ENCODE measurements around the gene ABHD16A. TPM values are rescaled to one million over a fixed set of nuclear protein-coding genes. Genes with fewer than 3 reads are reported as not detected.
A peak's percentile ranks its signal among the peaks of the same experiment; 100 is the strongest.

Gene ABHD16A
- total RNA-seq, 2 experiments from 2014 or later, result 20.9 to 25.1 TPM

DNA sequence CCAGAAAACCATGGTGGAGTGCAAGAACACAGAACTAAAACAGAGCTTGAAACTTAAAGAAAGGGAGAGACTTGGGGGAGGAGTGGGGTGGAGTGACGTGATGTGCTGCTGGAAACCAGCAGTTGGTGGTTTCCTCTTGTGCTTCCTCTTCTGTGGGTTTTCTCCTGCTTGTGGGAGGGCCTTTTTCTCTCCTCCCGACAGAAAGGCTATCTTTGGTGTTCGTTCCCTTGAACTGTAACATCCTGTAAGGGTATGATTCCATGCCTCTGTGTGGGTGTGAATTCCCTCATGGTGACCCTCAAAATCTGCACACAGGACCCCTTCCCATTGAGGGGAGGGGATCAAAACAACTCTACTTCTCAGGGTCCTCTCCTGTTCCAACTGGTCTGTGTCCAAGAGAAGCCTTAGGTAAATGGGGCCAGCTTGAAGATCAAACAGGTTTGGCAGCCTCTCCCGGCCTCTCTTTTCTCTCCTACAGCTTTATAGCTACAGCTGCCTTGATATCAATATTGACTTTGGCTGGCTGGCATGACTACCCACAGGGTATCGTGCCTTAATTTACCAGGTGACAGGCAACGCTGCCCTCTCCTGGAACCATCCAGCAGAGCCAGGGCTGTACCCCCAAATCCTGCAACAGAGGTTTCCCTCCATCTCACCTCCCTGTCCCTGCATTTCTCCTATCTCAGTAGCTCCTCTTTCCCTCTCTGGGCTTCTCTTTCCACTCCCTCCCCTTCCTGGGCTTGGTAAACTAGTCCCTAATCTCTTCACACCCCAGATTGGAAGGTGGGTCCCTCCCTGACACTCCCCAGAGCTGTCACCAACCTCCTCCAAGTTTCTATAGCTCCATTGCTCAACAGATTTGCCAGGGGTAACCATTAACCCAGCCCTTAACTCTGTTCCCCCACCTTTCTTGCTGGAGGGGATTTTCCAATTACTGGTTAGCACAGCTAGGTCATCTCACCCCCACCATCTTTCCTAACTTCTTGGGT lies 35.2 kb upstream of the ABHD16A start:
- intact Hi-C loops (cut with DNase I, micrococcal nuclease), result loop anchor here (1.0 to 10.0 kb wide), 17 partner anchors 9 to 1467 kb away; partner anchors contain the start of genes LY6G5C (in 2 of the 2), PRRC2A (in 2 of the 2), ABHD16A (in 1 of the 2) and AGPAT1 (in 1 of the 2)
- Mint-ChIP-seq H3K4me3 (peak overlapping the region; percentile 96), H3K27me3 (no peaks in the 10 kb centered on the region), H3K27ac (peak overlapping the region; percentile 89), H3K9me3 (ENCODE audit: low read depth) (no peaks in the 10 kb centered on the region), H3K36me3 (ENCODE audit: low read depth) (peaks cover 60% of the 10 kb centered on the region), H3K4me1 (peaks cover 61% of the 10 kb centered on the region)
- ATAC-seq (peak; percentile 20), DNase-seq (peak; percentile 82)
- ChIA-PET CTCF (interaction anchor here (0.5 to 3.3 kb wide), 18 partner anchors 9 to 190 kb away, joined by 3 to 15 read pairs (median 4); partner anchors contain the start of genes ABHD16A, BAG6, DDAH2 and HSPA1B), POLR2A (interaction anchor here (0.6 to 2.1 kb wide), 13 partner anchors 15 to 233 kb away, joined by 3 to 10 read pairs (median 3); partner anchors contain the start of genes ABHD16A, DDX39B, DXO and NEU1)

- CTCF ChIA-PET, result interaction anchor here (0.6 to 3.3 kb wide), 14 partner anchors 8 to 1468 kb away, joined by 3 to 15 read pairs (median 4); partner anchors contain the start of genes ABHD16A, BAG6, DDAH2 and HSPA1B
Observed at GRCh38 chr6:31737315-31737990, 34.3 kb upstream of the ABHD16A start.

GRCh38 chr6:31736768-31737314 lies 33.7 kb upstream of the ABHD16A start:
- Mint-ChIP-seq H3K4me1 (peaks cover 62% of the 10 kb centered on the region), H3K9me3 (ENCODE audit: low read depth) (no peaks in the 10 kb centered on the region), H3K36me3 (ENCODE audit: low read depth) (peaks cover 55% of the 10 kb centered on the region), H3K27me3 (no peaks in the 10 kb centered on the region), H3K27ac (peak overlapping the region; percentile 89), H3K4me3 (peak overlapping the region; percentile 96)
- ChIA-PET CTCF (interaction anchor here (0.6 to 3.3 kb wide), 6 partner anchors 54 to 437 kb away, joined by 3 to 15 read pairs (median 6); partner anchors contain the start of gene NFKBIL1), POLR2A (interaction anchor here (0.5 to 1.3 kb wide), 8 partner anchors 11 to 1794 kb away, joined by 3 to 7 read pairs (median 3); partner anchors contain the start of genes ABHD16A, BAG6 and GPANK1)
- intact Hi-C loops (cut with DNase I, micrococcal nuclease), result loop anchor here (1.0 to 10.0 kb wide), 8 partner anchors 34 to 1468 kb away; partner anchors contain the start of genes ABHD16A (in 1 of the 2), AGPAT1 (in 1 of the 2), BAG6 (in 1 of the 2) and HSD17B8 (in 1 of the 2)
- ATAC-seq, result no peak
- DNase-seq, result peak; percentile 19

More at GRCh38 chr6:31737315-31737990, 34.3 kb upstream of the ABHD16A start:
- no peaks in the 10 kb centered on the region for H3K27me3 Mint-ChIP-seq
- ATAC-seq (no peak), DNase-seq (peak; percentile 32)
- H3K4me1 Mint-ChIP-seq, result peaks cover 63% of the 10 kb centered on the region
- intact Hi-C loops (cut with DNase I, micrococcal nuclease), result loop anchor here (5.0 to 10.0 kb wide), 4 partner anchors 35 to 1467 kb away; partner anchors contain the start of genes AGPAT1 (in 1 of the 2), HSD17B8 (in 1 of the 2), RING1 (in 1 of the 2) and RNF5 (in 1 of the 2)
- POLR2A ChIA-PET, result interaction anchor here (0.6 to 2.1 kb wide), 11 partner anchors 16 to 1794 kb away, joined by 3 to 6 read pairs (median 3); partner anchors contain the start of genes ABHD16A, DDX39B, DXO and NEU1
- peaks cover 56% of the 10 kb centered on the region for H3K36me3 Mint-ChIP-seq (ENCODE audit: low read depth)
- peak overlapping the region; percentile 96 for H3K4me3 Mint-ChIP-seq
- H3K27ac Mint-ChIP-seq, result peak overlapping the region; percentile 89
- H3K9me3 Mint-ChIP-seq (ENCODE audit: low read depth), result no peaks in the 10 kb centered on the region

GRCh38 chr6:31736021-31736767 lies 33.1 kb upstream of the ABHD16A start, which contains the start of gene CLIC1:
Gene CLIC1, minus strand, starts transcription at chr6:31736530. Its CDS starts 230 bp downstream, at chr6:31736300.
- H3K4me3 Mint-ChIP-seq, result peak within 1 kb of the TSS; percentile 96
- peaks cover 56% of the 10 kb centered on the region for H3K4me1 Mint-ChIP-seq
- POLR2A ChIA-PET, result interaction anchor here (0.5 to 1.3 kb wide), 5 partner anchors 33 to 395 kb away, joined by 3 to 7 read pairs (median 3); partner anchors contain the start of genes ABHD16A, BAG6 and GPANK1
- ATAC-seq, result peak; percentile 43
- peak; percentile 92 for DNase-seq
- no peaks in the 10 kb centered on the region for H3K27me3 Mint-ChIP-seq
- H3K36me3 Mint-ChIP-seq (ENCODE audit: low read depth), result peaks cover 53% of the 10 kb centered on the region
- CTCF ChIA-PET, result interaction anchor here (0.6 to 2.2 kb wide), 9 partner anchors 39 to 437 kb away, joined by 3 to 6 read pairs (median 4); partner anchors contain the start of gene NFKBIL1
- no peaks in the 10 kb centered on the region for H3K9me3 Mint-ChIP-seq (ENCODE audit: low read depth)
- H3K27ac Mint-ChIP-seq, result peak within 1 kb of the TSS; percentile 89
- intact Hi-C loops (cut with DNase I, micrococcal nuclease), result loop anchor here (1.0 to 10.0 kb wide), 8 partner anchors 33 to 1469 kb away; partner anchors contain the start of genes ABHD16A (in 1 of the 2), AGPAT1 (in 1 of the 2), BAG6 (in 1 of the 2) and HSD17B8 (in 1 of the 2)

DNA sequence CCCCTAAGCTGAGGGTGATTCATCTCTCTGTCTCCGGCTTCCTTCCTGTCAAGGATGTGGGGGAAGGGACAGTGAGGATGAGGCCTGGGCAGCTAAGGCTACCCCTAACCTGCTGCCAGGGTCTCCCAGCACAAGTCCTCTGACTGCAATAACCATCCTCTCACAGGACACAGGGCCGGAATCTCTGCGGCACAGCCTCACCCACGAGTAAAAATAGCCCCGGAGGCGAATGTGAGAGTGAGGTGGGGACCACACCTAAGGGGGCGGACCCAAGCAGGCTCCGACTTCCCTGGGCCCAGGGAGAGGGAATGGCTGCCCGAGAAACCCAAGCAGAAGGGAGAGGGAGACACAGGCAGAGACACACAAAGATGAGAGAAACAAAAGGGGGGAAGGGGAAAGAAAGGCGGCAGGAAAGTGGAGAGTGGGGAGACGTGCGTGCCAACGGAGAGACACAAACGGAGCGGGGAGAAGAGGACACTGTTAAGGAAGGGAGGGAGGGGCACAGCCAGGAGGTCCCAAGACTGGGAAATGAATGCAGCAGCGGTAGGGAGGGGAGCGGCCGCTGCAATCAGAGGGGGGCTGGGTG lies 31.8 kb upstream of the ABHD16A start:
- ChIA-PET POLR2A (interaction anchor here (0.7 kb wide), 1 partner anchor 38 kb away, joined by 3 read pairs; no protein-coding TSS in a partner anchor), CTCF (interaction anchor here (1.1 to 2.2 kb wide), 6 partner anchors 40 to 187 kb away, joined by 3 to 6 read pairs (median 4); partner anchors contain the start of gene NFKBIL1)
- Mint-ChIP-seq H3K27me3 (no peaks in the 10 kb centered on the region), H3K4me3 (peak overlapping the region; percentile 96), H3K27ac (peak overlapping the region; percentile 89), H3K36me3 (ENCODE audit: low read depth) (peaks cover 49% of the 10 kb centered on the region), H3K4me1 (peaks cover 60% of the 10 kb centered on the region), H3K9me3 (ENCODE audit: low read depth) (no peaks in the 10 kb centered on the region)
- peak; percentile 72 for DNase-seq
- peak; percentile 39 for ATAC-seq
- intact Hi-C loops (cut with DNase I, micrococcal nuclease), result loop anchor here (5.0 to 10.0 kb wide), 4 partner anchors 37 to 1470 kb away; partner anchors contain the start of genes AGPAT1 (in 1 of the 2), HSD17B8 (in 1 of the 2), RING1 (in 1 of the 2) and RNF5 (in 1 of the 2)

GRCh38 chr6:31734247-31734820 lies 31.2 kb upstream of the ABHD16A start:
- POLR2A ChIA-PET, result no interaction called here

DNA sequence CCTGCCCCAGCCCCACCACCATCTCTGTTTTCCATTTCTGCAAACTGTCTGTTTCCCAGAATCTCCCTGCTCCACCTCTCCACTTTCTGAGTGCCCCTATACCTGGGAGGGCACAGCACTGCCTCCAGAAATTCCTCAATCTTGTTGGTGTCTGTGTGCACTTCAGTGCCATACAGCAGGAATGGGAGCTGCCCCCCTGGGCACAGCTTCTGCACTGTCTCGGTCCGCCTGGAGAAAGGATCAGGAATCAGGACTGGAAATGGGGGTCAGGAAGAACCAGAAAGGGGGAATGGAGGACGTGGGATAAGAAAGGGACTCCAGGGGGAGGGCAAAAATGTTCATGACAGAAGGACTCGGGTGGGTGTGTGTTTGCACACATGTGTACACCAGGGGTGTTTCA lies 30.6 kb upstream of the ABHD16A start:
- Mint-ChIP-seq H3K27ac (peak overlapping the region; percentile 89), H3K4me1 (peaks cover 60% of the 10 kb centered on the region), H3K27me3 (no peaks in the 10 kb centered on the region), H3K9me3 (ENCODE audit: low read depth) (no peaks in the 10 kb centered on the region), H3K36me3 (ENCODE audit: low read depth) (peaks cover 49% of the 10 kb centered on the region), H3K4me3 (peak overlapping the region; percentile 96)
- POLR2A ChIA-PET, result interaction anchor here (0.6 kb wide), 1 partner anchor 29 kb away, joined by 3 read pairs; no protein-coding TSS in a partner anchor
- DNase-seq, result no peak
- no peak for ATAC-seq
- intact Hi-C loops (cut with DNase I, micrococcal nuclease), result loop anchor here in 1 of 2 experiments (10.0 kb wide), 1 partner anchor 1471 kb away; the partner anchor contains the start of genes HSD17B8, RING1, RXRB and SLC39A7
- CTCF ChIA-PET, result interaction anchor here (0.5 kb wide), 1 partner anchor 111 kb away, joined by 4 read pairs; no protein-coding TSS in a partner anchor

More at GRCh38 chr6:31734247-31734820, 31.2 kb upstream of the ABHD16A start:
- DNase-seq (no peak), ATAC-seq (no peak)
- peaks cover 60% of the 10 kb centered on the region for H3K4me1 Mint-ChIP-seq
- peak overlapping the region; percentile 96 for H3K4me3 Mint-ChIP-seq
- H3K36me3 Mint-ChIP-seq (ENCODE audit: low read depth), result peaks cover 49% of the 10 kb centered on the region
- no peaks in the 10 kb centered on the region for H3K27me3 Mint-ChIP-seq
- no peaks in the 10 kb centered on the region for H3K9me3 Mint-ChIP-seq (ENCODE audit: low read depth)
- H3K27ac Mint-ChIP-seq, result peak overlapping the region; percentile 89
- CTCF ChIA-PET, result interaction anchor here (0.5 to 1.4 kb wide), 2 partner anchors 41 to 111 kb away, joined by 4 read pairs; no protein-coding TSS in a partner anchor
- intact Hi-C loops (cut with DNase I, micrococcal nuclease), result loop anchor here in 1 of 2 experiments (10.0 kb wide), 1 partner anchor 1470 kb away; the partner anchor contains the start of genes HSD17B8, RING1, RXRB and SLC39A7

- Mint-ChIP-seq H3K27ac (no peak overlapping the region), H3K36me3 (ENCODE audit: low read depth) (peaks cover 49% of the 10 kb centered on the region), H3K4me1 (peaks cover 58% of the 10 kb centered on the region), H3K4me3 (no peak overlapping the region), H3K9me3 (ENCODE audit: low read depth) (no peaks in the 10 kb centered on the region), H3K27me3 (no peaks in the 10 kb centered on the region)
- CTCF ChIA-PET, result interaction anchor here (0.6 to 2.3 kb wide), 6 partner anchors 8 to 675 kb away, joined by 3 to 6 read pairs (median 3); partner anchors contain the start of genes DDX39B, MPIG6B and MSH5
- intact Hi-C loops (cut with DNase I, micrococcal nuclease), result loop anchor here in 1 of 2 experiments (10.0 kb wide), 1 partner anchor 1473 kb away; the partner anchor contains the start of genes HSD17B8, RING1, RXRB and SLC39A7
- ATAC-seq, result no peak
- DNase-seq, result no peak
- POLR2A ChIA-PET, result interaction anchor here (1.2 kb wide), 1 partner anchor 69 kb away, joined by 3 read pairs; no protein-coding TSS in a partner anchor
Observed at GRCh38 chr6:31732029-31732428, 28.9 kb upstream of the ABHD16A start.

Measured in activated CD4-positive, alpha-beta T cell treated with anti-CD3 and anti-CD28 coated beads for 36 hours (primary cell).